Gastroesophageal sphincter (tissue), 3 donors: Measurements from ENCODE around the gene SLC2A14.
"Not testable (repeated sequence)": the region's sequence is repeated elsewhere in the genome, so short reads cannot be mapped to it uniquely, and the experiment has no call there.

Experiments used
- POLR2A ChIP-seq, 2 donors: fragments of 450-650 bp; IDR thresholded peaks; one replicate each; pipeline ENCODE4 v1.6.1; 2017; ENCODE audit warnings: antibody characterized with exemption in 2 of 2, mild to moderate bottlenecking in 2 of 2, moderate library complexity in 1 of 2
- TF ChIP-seq, protein P1 (sequence below), 4 experiments: fragments of 200-600 bp in 2 of 4; fragments of 450-650 bp in 2 of 4; sonication (generic) in 1 of 4; IDR thresholded peaks; one replicate each; pipeline ENCODE4 v1.5.1; 2017 to 2019; ENCODE audit warnings: antibody characterized with exemption in 4 of 4, mild to moderate bottlenecking in 2 of 4, moderate library complexity in 2 of 4

GRCh38 chr12:7880952-7881735, 8.4 kb upstream of the SLC2A14 start:
- not testable (repeated sequence) for TF ChIP-seq POLR2A (IDR thresholded peaks at IDR 0.05)
- TF ChIP-seq, protein P1, sequence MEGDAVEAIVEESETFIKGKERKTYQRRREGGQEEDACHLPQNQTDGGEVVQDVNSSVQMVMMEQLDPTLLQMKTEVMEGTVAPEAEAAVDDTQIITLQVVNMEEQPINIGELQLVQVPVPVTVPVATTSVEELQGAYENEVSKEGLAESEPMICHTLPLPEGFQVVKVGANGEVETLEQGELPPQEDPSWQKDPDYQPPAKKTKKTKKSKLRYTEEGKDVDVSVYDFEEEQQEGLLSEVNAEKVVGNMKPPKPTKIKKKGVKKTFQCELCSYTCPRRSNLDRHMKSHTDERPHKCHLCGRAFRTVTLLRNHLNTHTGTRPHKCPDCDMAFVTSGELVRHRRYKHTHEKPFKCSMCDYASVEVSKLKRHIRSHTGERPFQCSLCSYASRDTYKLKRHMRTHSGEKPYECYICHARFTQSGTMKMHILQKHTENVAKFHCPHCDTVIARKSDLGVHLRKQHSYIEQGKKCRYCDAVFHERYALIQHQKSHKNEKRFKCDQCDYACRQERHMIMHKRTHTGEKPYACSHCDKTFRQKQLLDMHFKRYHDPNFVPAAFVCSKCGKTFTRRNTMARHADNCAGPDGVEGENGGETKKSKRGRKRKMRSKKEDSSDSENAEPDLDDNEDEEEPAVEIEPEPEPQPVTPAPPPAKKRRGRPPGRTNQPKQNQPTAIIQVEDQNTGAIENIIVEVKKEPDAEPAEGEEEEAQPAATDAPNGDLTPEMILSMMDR (IDR thresholded peaks at IDR 0.05) = not testable (repeated sequence)
